ENCODE measurements around the gene CDKN2B-AS1. TPM values are rescaled to one million over a fixed set of nuclear protein-coding genes. Genes with fewer than 3 reads are reported as not detected.

CDKN2B-AS1 gene
- total and polyA plus RNA-seq, 2 experiments from 2014 or later = 0.27 to 0.68 TPM

GRCh38 chr9:22141908-22142307, 147.3 kb downstream of the CDKN2B-AS1 start:
- Histone ChIP-seq H3K4me2 (no peak overlapping the region), H4K20me1 (ENCODE audit: insufficient read depth, poor library complexity, severe bottlenecking) (no peaks in the 10 kb centered on the region), H3K27ac (no peak overlapping the region), H3K36me3 (replicated peaks; ENCODE audit: insufficient read depth, low read depth) (no peaks in the 10 kb centered on the region), H3K79me2 (no peaks in the 10 kb centered on the region), H3K9me3 (ENCODE audit: low read depth) (no peaks in the 10 kb centered on the region), H2AFZ (no peak overlapping the region), H3K27me3 (no peaks in the 10 kb centered on the region), H3K9me2 (replicated peaks; ENCODE audit: insufficient read depth) (no peaks in the 10 kb centered on the region), H3K4me3 (no peak overlapping the region), H3K4me1 (ENCODE audit: insufficient read depth) (no peaks in the 10 kb centered on the region)
- 20% methylated on average over 1 of the region's 1 CpG for WGBS (ENCODE audit: low lambda C conversion rate, missing lambda C conversion rate)
- peak; percentile 12 for DNase-seq (ENCODE audit: low spot score)
- TF ChIP-seq EZH2phosphoT487 (IDR thresholded peaks at IDR 0.05; ENCODE audit: low read depth, severe bottlenecking, unreplicated experiment) = no peak
- no peak for TF ChIP-seq EZH2 (IDR thresholded peaks at IDR 0.05; ENCODE audit: borderline replicate concordance)
- TF ChIP-seq CTCF (IDR thresholded peaks at IDR 0.05; ENCODE audit: poor library complexity) = no peak

GRCh38 chr9:22142671-22143070, 148.1 kb downstream of the CDKN2B-AS1 start:
- no peaks in the 10 kb centered on the region for H4K20me1 ChIP-seq (ENCODE audit: insufficient read depth, poor library complexity, severe bottlenecking)
- H3K27me3 ChIP-seq = no peaks in the 10 kb centered on the region
- no peaks in the 10 kb centered on the region for H3K36me3 ChIP-seq (replicated peaks; ENCODE audit: insufficient read depth, low read depth)
- H3K79me2 ChIP-seq = no peaks in the 10 kb centered on the region
- 35% methylated on average over 2 of the region's 2 CpGs for WGBS (ENCODE audit: low lambda C conversion rate, missing lambda C conversion rate)
- no peaks in the 10 kb centered on the region for H3K4me1 ChIP-seq (ENCODE audit: insufficient read depth)
- no peaks in the 10 kb centered on the region for H3K9me3 ChIP-seq (ENCODE audit: low read depth)
- H3K4me2 ChIP-seq = no peak overlapping the region
- no peak overlapping the region for H3K4me3 ChIP-seq
- H2AFZ ChIP-seq = no peak overlapping the region
- H3K9me2 ChIP-seq (replicated peaks; ENCODE audit: insufficient read depth) = no peaks in the 10 kb centered on the region
- DNase-seq (ENCODE audit: low spot score) = no peak
- no peak for TF ChIP-seq CTCF (IDR thresholded peaks at IDR 0.05; ENCODE audit: poor library complexity)
- TF ChIP-seq EZH2phosphoT487 (IDR thresholded peaks at IDR 0.05; ENCODE audit: low read depth, severe bottlenecking, unreplicated experiment) = no peak
- TF ChIP-seq EZH2 (IDR thresholded peaks at IDR 0.05; ENCODE audit: borderline replicate concordance) = no peak
- no peak overlapping the region for H3K27ac ChIP-seq

GRCh38 chr9:22143799-22144625, 149.4 kb downstream of the CDKN2B-AS1 start:
- H3K36me3 ChIP-seq (replicated peaks; ENCODE audit: insufficient read depth, low read depth) = no peaks in the 10 kb centered on the region
- H3K79me2 ChIP-seq = no peaks in the 10 kb centered on the region
- H3K9me2 ChIP-seq (replicated peaks; ENCODE audit: insufficient read depth) = no peaks in the 10 kb centered on the region
- H3K27ac ChIP-seq = no peak overlapping the region
- H4K20me1 ChIP-seq (ENCODE audit: insufficient read depth, poor library complexity, severe bottlenecking) = no peaks in the 10 kb centered on the region
- 52% methylated on average over 1 of the region's 1 CpG for WGBS (ENCODE audit: low lambda C conversion rate, missing lambda C conversion rate)
- H3K9me3 ChIP-seq (ENCODE audit: low read depth) = no peaks in the 10 kb centered on the region
- H3K4me2 ChIP-seq = no peak overlapping the region
- H2AFZ ChIP-seq = no peak overlapping the region
- no peaks in the 10 kb centered on the region for H3K4me1 ChIP-seq (ENCODE audit: insufficient read depth)
- H3K4me3 ChIP-seq = no peak overlapping the region
- no peaks in the 10 kb centered on the region for H3K27me3 ChIP-seq
- DNase-seq (ENCODE audit: low spot score) = no peak
- TF ChIP-seq EZH2 (IDR thresholded peaks at IDR 0.05; ENCODE audit: borderline replicate concordance) = no peak
- TF ChIP-seq CTCF (IDR thresholded peaks at IDR 0.05; ENCODE audit: poor library complexity) = no peak
